Caco-2 (cell line): ENCODE data around the gene NOXA1. TPM values are rescaled to one million over a fixed set of nuclear protein-coding genes. Genes with fewer than 3 reads are reported as not detected.

ENCODE experiments used
- BruUV-seq: library from RNA; stranded (reverse); fragments of 400-500 nt; replicated peaks from 2 replicates; lab custom pipeline; 2021; lab: Mats Ljungman, UMichigan
- CTCF ChIA-PET: fragments of 300-600 bp; sonication (Branson Sonifier 250); formaldehyde crosslinking; loops from one replicate; lab custom pipeline; 2022; ENCODE audit warnings: antibody characterized with exemption; lab: Charles Lee
- POLR2A ChIA-PET: fragments of 300-600 bp; sonication (Branson Sonifier 250); formaldehyde crosslinking; loops from one replicate; lab custom pipeline; 2022; ENCODE audit warnings: antibody characterized with exemption; lab: Charles Lee
- DNase-seq, 2 experiments: peaks; one replicate each; pipeline versions ENCODE4 v3.0.0 to v3.0.0-alpha.2; 2020 to 2022
- H3K27me3 ChIP-seq: replicated peaks from 2 replicates; pipeline ENCODE4 v1.6.0; 2011; ENCODE audit warnings: low read length; ENCODE audit not compliant: control insufficient read depth, insufficient read depth
- H3K36me3 ChIP-seq: 2 replicates; pipeline ENCODE4 v1.5.1; 2011; ENCODE audit warnings: low read length; ENCODE audit not compliant: control insufficient read depth, insufficient read depth
- H3K4me1 ChIP-seq: fragments of 250-450 bp; sonication (Bioruptor Pico); 2 replicates; pipeline ENCODE4 v1.5.1; 2020; ENCODE audit warnings: mild to moderate bottlenecking
- H3K4me3 ChIP-seq: 2 replicates; pipeline ENCODE4 v1.5.1; 2011; ENCODE audit warnings: low read depth, mild to moderate bottlenecking, control low read depth, low read length
- H3K9me3 ChIP-seq: fragments of 250-450 bp; sonication (Bioruptor Pico); 2 replicates; pipeline ENCODE4 v1.5.1; 2020; ENCODE audit warnings: mild to moderate bottlenecking, moderate library complexity
- H3K27ac Mint-ChIP-seq: one replicate; pipeline ENCODE4 v1.8.0; 2022; ENCODE audit warnings: mixed read lengths; ENCODE audit not compliant: unreplicated experiment
- H3K27me3 Mint-ChIP-seq: one replicate; pipeline ENCODE4 v1.8.0; 2022; ENCODE audit warnings: mixed read lengths; ENCODE audit not compliant: insufficient read depth, unreplicated experiment
- H3K36me3 Mint-ChIP-seq: one replicate; pipeline ENCODE4 v1.8.0; 2022; ENCODE audit warnings: mild to moderate bottlenecking, mixed read lengths; ENCODE audit not compliant: insufficient read depth, unreplicated experiment
- H3K4me1 Mint-ChIP-seq: one replicate; pipeline ENCODE4 v1.8.0; 2022; ENCODE audit warnings: low read depth, mixed read lengths; ENCODE audit not compliant: unreplicated experiment
- H3K4me3 Mint-ChIP-seq: one replicate; pipeline ENCODE4 v1.8.0; 2022; ENCODE audit warnings: mild to moderate bottlenecking, moderate library complexity, mixed read lengths; ENCODE audit not compliant: unreplicated experiment
- H3K9me3 Mint-ChIP-seq: one replicate; pipeline ENCODE4 v1.8.0; 2022; ENCODE audit warnings: mixed read lengths; ENCODE audit not compliant: unreplicated experiment
- intact Hi-C: fragments of 100-400 bp; cut with micrococcal nuclease; formaldehyde crosslinking; loops from one replicate; pipeline ENCODE4 v1.10.0; 2022; ENCODE audit not compliant: unreplicated experiment
- total RNA-seq: library from RNA; stranded (reverse); gene quantifications from 2 replicates; pipeline ENCODE4 v1.2.3, GENCODE V29; 2022
- TF ChIP-seq, protein P1 (sequence below), 2 experiments: fragments of 200-600 bp in 1 of 2; IDR thresholded peaks; 1 replicate in 1 of 2; 2 replicates in 1 of 2; pipeline versions ENCODE4 v1.5.1 to v1.8.0; 2011 to 2022; ENCODE audit warnings: antibody characterized with exemption in 1 of 2, control low read depth in 1 of 2, inconsistent platforms in 1 of 2, low read depth in 1 of 2, low read length in 1 of 2, mild to moderate bottlenecking in 1 of 2, moderate library complexity in 1 of 2; ENCODE audit not compliant: insufficient read depth in 1 of 2, severe bottlenecking in 1 of 2, unreplicated experiment in 1 of 2

The NOXA1 gene
- total RNA-seq, 1 experiment from 2014 or later = 8.6 TPM

DNA sequence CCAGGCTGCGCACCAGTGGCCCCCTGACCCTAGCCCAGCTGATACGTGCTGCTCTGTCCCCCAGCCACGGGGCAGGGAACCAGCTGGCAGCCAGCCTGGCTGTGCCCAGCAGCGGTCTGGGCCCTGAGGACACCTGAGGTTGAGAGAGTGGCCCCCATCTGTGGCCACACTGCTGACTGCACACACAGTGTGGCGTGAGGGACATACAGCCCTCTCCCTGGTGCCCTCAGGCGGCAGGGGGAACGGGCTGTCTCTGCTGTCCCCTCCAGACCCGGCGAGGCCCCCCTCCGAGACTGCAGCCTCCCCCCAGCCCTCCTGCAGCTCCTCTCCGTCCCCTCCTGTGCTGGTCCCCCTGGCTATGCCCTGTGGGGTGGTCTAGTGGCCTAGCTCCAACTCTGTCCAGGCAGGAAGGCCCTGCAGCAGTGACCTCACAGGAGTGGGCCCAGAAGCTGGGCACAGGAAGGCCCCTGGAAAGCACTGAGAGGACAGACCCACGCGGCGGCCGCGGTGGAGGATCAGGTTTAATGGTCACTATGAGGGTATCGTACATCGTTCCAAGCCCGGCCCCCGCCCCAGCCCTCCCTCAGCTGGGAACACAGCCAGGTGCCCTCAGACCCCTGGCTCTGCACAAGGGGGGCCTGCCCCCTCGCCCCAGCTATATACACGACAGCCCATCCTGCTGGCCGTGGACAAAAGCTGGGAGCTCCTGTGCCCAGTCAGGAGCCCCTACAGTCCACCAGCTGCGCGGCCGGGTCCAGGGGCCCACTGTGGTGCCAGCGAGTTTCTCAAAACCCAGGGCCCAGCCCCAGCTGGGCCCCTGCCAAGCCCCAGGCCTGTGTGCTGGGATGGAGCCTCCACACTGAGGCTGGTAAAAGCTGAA is 24.8 kb downstream of the NOXA1 start:
- Mint-ChIP-seq H3K4me3 (no peak overlapping the region), H3K27me3 (no peaks in the 10 kb centered on the region), H3K36me3 (peaks cover 31% of the 10 kb centered on the region), H3K9me3 (no peaks in the 10 kb centered on the region), H3K27ac (no peak overlapping the region), H3K4me1 (peaks cover 14% of the 10 kb centered on the region)
- H3K36me3 ChIP-seq = peaks cover 2% of the 10 kb centered on the region; the same call in 1 of the 2 replicates
- ChIA-PET POLR2A (interaction anchor here (0.6 kb wide), 1 partner anchor 25 kb away, joined by 8 read pairs; the partner anchor contains the start of genes EXD3 and NOXA1), CTCF (interaction anchor here (0.9 to 2.5 kb wide), 2 partner anchors 25 to 161 kb away, joined by 3 to 26 read pairs; partner anchors contain the start of genes EXD3 and NOXA1)
- peaks cover 10% of the 10 kb centered on the region for H3K4me1 ChIP-seq
- TF ChIP-seq, protein P1, sequence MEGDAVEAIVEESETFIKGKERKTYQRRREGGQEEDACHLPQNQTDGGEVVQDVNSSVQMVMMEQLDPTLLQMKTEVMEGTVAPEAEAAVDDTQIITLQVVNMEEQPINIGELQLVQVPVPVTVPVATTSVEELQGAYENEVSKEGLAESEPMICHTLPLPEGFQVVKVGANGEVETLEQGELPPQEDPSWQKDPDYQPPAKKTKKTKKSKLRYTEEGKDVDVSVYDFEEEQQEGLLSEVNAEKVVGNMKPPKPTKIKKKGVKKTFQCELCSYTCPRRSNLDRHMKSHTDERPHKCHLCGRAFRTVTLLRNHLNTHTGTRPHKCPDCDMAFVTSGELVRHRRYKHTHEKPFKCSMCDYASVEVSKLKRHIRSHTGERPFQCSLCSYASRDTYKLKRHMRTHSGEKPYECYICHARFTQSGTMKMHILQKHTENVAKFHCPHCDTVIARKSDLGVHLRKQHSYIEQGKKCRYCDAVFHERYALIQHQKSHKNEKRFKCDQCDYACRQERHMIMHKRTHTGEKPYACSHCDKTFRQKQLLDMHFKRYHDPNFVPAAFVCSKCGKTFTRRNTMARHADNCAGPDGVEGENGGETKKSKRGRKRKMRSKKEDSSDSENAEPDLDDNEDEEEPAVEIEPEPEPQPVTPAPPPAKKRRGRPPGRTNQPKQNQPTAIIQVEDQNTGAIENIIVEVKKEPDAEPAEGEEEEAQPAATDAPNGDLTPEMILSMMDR (IDR thresholded peaks at IDR 0.05; ENCODE audit: insufficient read depth in 1 of 2, low read depth in 1 of 2, low read length in 1 of 2, severe bottlenecking in 1 of 2, unreplicated experiment in 1 of 2) = no peak
- no peaks in the 10 kb centered on the region; the same call in 1 of the 2 replicates for H3K9me3 ChIP-seq
- no peaks in the 10 kb centered on the region for H3K27me3 ChIP-seq
- intact Hi-C loops = loop anchor here (10.0 kb wide), 1 partner anchor 147 kb away; the partner anchor contains the start of gene ZMYND19
- BruUV-seq = no TSS peak
- H3K4me3 ChIP-seq = no peak overlapping the region
- no peak for DNase-seq

DNA sequence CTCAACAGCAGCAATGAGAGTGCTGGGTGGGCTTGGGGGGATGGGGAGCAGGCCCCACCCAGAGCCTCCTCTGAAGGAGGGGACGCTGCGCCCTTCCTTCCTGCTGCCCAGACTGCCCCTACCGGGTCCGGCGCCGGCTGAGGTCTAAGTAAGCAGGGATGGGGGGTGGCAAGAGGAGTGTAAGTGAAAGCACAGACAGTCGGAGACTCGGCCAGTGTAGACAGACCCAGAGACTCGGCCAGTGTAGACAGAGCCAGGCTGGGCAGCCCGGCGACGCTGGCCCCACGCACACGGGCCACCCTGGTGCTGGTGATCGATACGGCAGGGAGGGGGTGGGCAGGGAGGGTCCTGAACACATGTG is 25.4 kb downstream of the NOXA1 start:
- no peaks in the 10 kb centered on the region for H3K27me3 ChIP-seq
- no peaks in the 10 kb centered on the region for H3K9me3 Mint-ChIP-seq
- no peak overlapping the region for H3K4me3 ChIP-seq
- H3K9me3 ChIP-seq = no peaks in the 10 kb centered on the region; the same call in 1 of the 2 replicates
- H3K4me1 ChIP-seq = peaks cover 10% of the 10 kb centered on the region
- H3K4me1 Mint-ChIP-seq = peaks cover 14% of the 10 kb centered on the region
- no peak for DNase-seq
- no peaks in the 10 kb centered on the region for H3K27me3 Mint-ChIP-seq
- intact Hi-C loops = loop anchor here (10.0 kb wide), 1 partner anchor 146 kb away; the partner anchor contains the start of gene ZMYND19
- peaks cover 3% of the 10 kb centered on the region; the same call in 1 of the 2 replicates for H3K36me3 ChIP-seq
- TSS peak; percentile 54 for BruUV-seq
- no peak overlapping the region for H3K27ac Mint-ChIP-seq
- CTCF ChIA-PET = no interaction called here
- POLR2A ChIA-PET = no interaction called here
- TF ChIP-seq, protein P1 (IDR thresholded peaks at IDR 0.05; ENCODE audit: insufficient read depth in 1 of 2, low read depth in 1 of 2, low read length in 1 of 2, severe bottlenecking in 1 of 2, unreplicated experiment in 1 of 2) = no peak
- H3K4me3 Mint-ChIP-seq = no peak overlapping the region
- H3K36me3 Mint-ChIP-seq = peaks cover 34% of the 10 kb centered on the region

DNA sequence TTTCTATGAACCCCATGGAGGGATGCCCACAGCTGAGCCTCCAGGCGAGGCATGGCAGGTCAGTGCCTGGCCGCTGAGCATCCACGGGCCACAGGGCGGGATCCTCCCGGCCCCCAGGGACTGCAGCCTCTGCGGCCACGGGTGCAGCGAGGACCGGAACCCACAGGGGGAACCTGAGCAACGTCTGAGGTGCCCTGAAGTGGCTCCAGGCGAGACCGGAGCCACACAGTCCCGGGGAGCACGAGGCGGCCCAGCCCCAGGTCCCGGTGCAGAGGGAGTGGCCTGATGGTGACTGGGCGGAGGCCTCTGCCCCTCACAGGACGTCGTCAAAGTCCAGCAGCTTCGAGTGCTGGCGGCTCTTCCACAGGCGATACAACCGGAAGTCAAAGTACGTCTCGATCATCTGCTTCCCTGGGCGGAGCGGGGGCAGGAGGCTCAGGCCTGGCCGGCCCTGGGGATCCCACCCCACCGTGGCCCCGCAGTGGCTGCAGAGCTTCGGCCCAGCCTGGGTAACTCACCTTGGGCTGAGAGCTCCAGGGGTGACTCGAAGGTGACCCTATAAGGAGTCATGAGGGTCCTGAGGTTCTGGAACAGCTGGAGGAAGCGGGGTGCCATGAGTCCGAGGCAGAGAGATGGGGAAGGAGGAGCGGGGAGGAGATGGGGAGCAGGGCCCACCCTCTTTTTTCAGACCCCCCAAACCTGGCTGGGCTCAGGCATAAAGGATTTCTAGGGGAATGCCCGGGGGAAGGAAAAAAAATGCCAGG is 26.1 kb downstream of the NOXA1 start:
- H3K27ac Mint-ChIP-seq = no peak overlapping the region
- Histone ChIP-seq H3K4me3 (no peak overlapping the region), H3K27me3 (no peaks in the 10 kb centered on the region), H3K36me3 (peaks cover 3% of the 10 kb centered on the region; the same call in 1 of the 2 replicates), H3K4me1 (peaks cover 10% of the 10 kb centered on the region), H3K9me3 (no peaks in the 10 kb centered on the region; the same call in 1 of the 2 replicates)
- H3K4me3 Mint-ChIP-seq = no peak overlapping the region
- TF ChIP-seq, protein P1 (IDR thresholded peaks at IDR 0.05; ENCODE audit: insufficient read depth in 1 of 2, low read depth in 1 of 2, low read length in 1 of 2, severe bottlenecking in 1 of 2, unreplicated experiment in 1 of 2) = no peak
- no peak for DNase-seq
- intact Hi-C loops = loop anchor here (10.0 kb wide), 1 partner anchor 146 kb away; the partner anchor contains the start of gene ZMYND19
- BruUV-seq = no TSS peak
- no peaks in the 10 kb centered on the region for H3K27me3 Mint-ChIP-seq
- H3K9me3 Mint-ChIP-seq = no peaks in the 10 kb centered on the region
- peaks cover 41% of the 10 kb centered on the region for H3K36me3 Mint-ChIP-seq
- ChIA-PET POLR2A (no interaction called here), CTCF (no interaction called here)
- peaks cover 14% of the 10 kb centered on the region for H3K4me1 Mint-ChIP-seq
